H9 (cell line): Measurements from ENCODE around the gene GABRD. TPM values are rescaled to one million over a fixed set of nuclear protein-coding genes. Genes with fewer than 3 reads are reported as not detected.
A peak's percentile ranks its signal among the peaks of the same experiment; 100 is the strongest.

Source experiments
- DNase-seq: peaks from one replicate; pipeline ENCODE4 v3.0.0-alpha.2; 2017
- H2AFZ ChIP-seq: one replicate; pipeline ENCODE4 v1.6.1; 2013; ENCODE audit warnings: mild to moderate bottlenecking, low read length, control low read depth, moderate library complexity
- H2AK5ac ChIP-seq: 2 replicates; pipeline ENCODE4 v1.6.1; 2013; ENCODE audit warnings: low read length, control low read depth, mixed read lengths; ENCODE audit not compliant: insufficient read length
- H2BK120ac ChIP-seq: one replicate; pipeline ENCODE4 v1.6.1; 2013; ENCODE audit warnings: low read depth, mild to moderate bottlenecking, low read length, control low read depth, inconsistent platforms; ENCODE audit not compliant: poor library complexity, severe bottlenecking
- H2BK12ac ChIP-seq: 2 replicates; pipeline ENCODE4 v1.6.1; 2013; ENCODE audit warnings: low read length, control low read depth, mixed read lengths, low read depth; ENCODE audit not compliant: insufficient read length
- H2BK15ac ChIP-seq: 2 replicates; pipeline ENCODE4 v1.6.1; 2013; ENCODE audit warnings: low read depth, low read length, control low read depth
- H2BK20ac ChIP-seq: one replicate; pipeline ENCODE4 v1.6.1; 2013; ENCODE audit warnings: low read depth, mild to moderate bottlenecking, low read length, control low read depth, inconsistent platforms; ENCODE audit not compliant: poor library complexity, severe bottlenecking
- H2BK5ac ChIP-seq: 2 replicates; pipeline ENCODE4 v1.6.1; 2013; ENCODE audit warnings: low read length, control low read depth, mixed read lengths; ENCODE audit not compliant: insufficient read length
- H3K14ac ChIP-seq: 2 replicates; pipeline ENCODE4 v1.6.1; 2013; ENCODE audit warnings: low read length, control low read depth; ENCODE audit not compliant: insufficient read depth
- H3K18ac ChIP-seq: 2 replicates; pipeline ENCODE4 v1.6.1; 2013; ENCODE audit warnings: low read depth, mild to moderate bottlenecking, mixed read lengths, low read length, control low read depth; ENCODE audit not compliant: insufficient read length
- H3K23ac ChIP-seq: 2 replicates; pipeline ENCODE4 v1.6.1; 2013; ENCODE audit warnings: low read length, control low read depth, mixed read lengths, low read depth; ENCODE audit not compliant: insufficient read length
- H3K23me2 ChIP-seq: 2 replicates; pipeline ENCODE4 v1.6.1; 2013; ENCODE audit warnings: low read depth, mild to moderate bottlenecking, mixed read lengths, low read length, control low read depth; ENCODE audit not compliant: insufficient read length, poor library complexity, severe bottlenecking
- H3K27ac ChIP-seq: 2 replicates; pipeline ENCODE4 v1.5.1; 2013; ENCODE audit warnings: low read length, control low read depth, mixed read lengths, low read depth; ENCODE audit not compliant: insufficient read length
- H3K27me3 ChIP-seq: 2 replicates; pipeline ENCODE4 v1.6.1; 2013; ENCODE audit warnings: low read length, control low read depth, inconsistent platforms; ENCODE audit not compliant: insufficient read depth
- H3K4ac ChIP-seq: 2 replicates; pipeline ENCODE4 v1.6.1; 2013; ENCODE audit warnings: low read depth, mild to moderate bottlenecking, control low read depth, inconsistent platforms, low read length, moderate library complexity
- H3K4me1 ChIP-seq: 2 replicates; pipeline ENCODE4 v1.6.1; 2013; ENCODE audit warnings: low read length, control low read depth, inconsistent platforms; ENCODE audit not compliant: insufficient read depth
- H3K4me2 ChIP-seq: 2 replicates; pipeline ENCODE4 v1.6.1; 2013; ENCODE audit warnings: low read length, control low read depth, mixed read lengths; ENCODE audit not compliant: insufficient read length, insufficient read depth
- H3K56ac ChIP-seq: 2 replicates; pipeline ENCODE4 v1.6.1; 2013; ENCODE audit warnings: low read depth, mild to moderate bottlenecking, mixed read lengths, low read length, control low read depth; ENCODE audit not compliant: insufficient read length
- H3K79me1 ChIP-seq: 2 replicates; pipeline ENCODE4 v1.6.1; 2013; ENCODE audit warnings: low read depth, mild to moderate bottlenecking, moderate library complexity, low read length, control low read depth, inconsistent platforms; ENCODE audit not compliant: insufficient read depth, poor library complexity, severe bottlenecking
- H3K79me2 ChIP-seq: 2 replicates; pipeline ENCODE4 v1.6.1; 2013; ENCODE audit warnings: low read length, control low read depth, inconsistent platforms; ENCODE audit not compliant: insufficient read depth
- H3K9ac ChIP-seq: 2 replicates; pipeline ENCODE4 v1.6.1; 2013; ENCODE audit warnings: low read length, control low read depth, mixed read lengths; ENCODE audit not compliant: insufficient read length; ENCODE audit errors: extremely low read depth
- H3K9me3 ChIP-seq: one replicate; pipeline ENCODE4 v1.6.1; 2013; ENCODE audit warnings: low read depth, low read length, inconsistent platforms; ENCODE audit not compliant: control insufficient read depth
- H3T11ph ChIP-seq: one replicate; pipeline ENCODE4 v1.6.1; 2013; ENCODE audit warnings: mild to moderate bottlenecking, low read length, control low read depth, inconsistent platforms
- H4K20me1 ChIP-seq: one replicate; pipeline ENCODE4 v1.6.1; 2013; ENCODE audit not compliant: control insufficient read depth, insufficient read length, insufficient read depth
- H4K5ac ChIP-seq: 2 replicates; pipeline ENCODE4 v1.6.1; 2013; ENCODE audit warnings: low read depth, mild to moderate bottlenecking, mixed read lengths, low read length, control low read depth; ENCODE audit not compliant: insufficient read length
- H4K8ac ChIP-seq: replicated peaks from 2 replicates; pipeline ENCODE4 v1.6.1; 2013; ENCODE audit warnings: low read length, control low read depth, mixed read lengths, low read depth; ENCODE audit not compliant: insufficient read length
- H4K91ac ChIP-seq: 2 replicates; pipeline ENCODE4 v1.6.1; 2013; ENCODE audit warnings: low read depth, mild to moderate bottlenecking, moderate library complexity, mixed read lengths, low read length, control low read depth; ENCODE audit not compliant: insufficient read length
- H3K27ac Mint-ChIP-seq, 3 experiments: 2 replicates in 2 of 3; 3 replicates in 1 of 3; pipeline ENCODE4 v1.8.0; 2020 to 2021; ENCODE audit warnings: mixed read lengths in 3 of 3, mild to moderate bottlenecking in 1 of 3, moderate library complexity in 1 of 3
- H3K27me3 Mint-ChIP-seq: 2 replicates; pipeline ENCODE4 v1.8.0; 2021; ENCODE audit warnings: low read depth, mild to moderate bottlenecking, moderate library complexity, mixed read lengths
- H3K36me3 Mint-ChIP-seq, 3 experiments: 2 replicates in 2 of 3; 3 replicates in 1 of 3; pipeline ENCODE4 v1.8.0; 2020 to 2021; ENCODE audit warnings: low read depth in 3 of 3, mixed read lengths in 3 of 3; ENCODE audit not compliant: insufficient read depth in 1 of 3
- H3K4me1 Mint-ChIP-seq, 2 experiments: 2 replicates each; pipeline ENCODE4 v1.8.0; 2020; ENCODE audit warnings: mixed read lengths in 2 of 2
- H3K4me3 Mint-ChIP-seq, 2 experiments: 2 replicates in 1 of 2; 3 replicates in 1 of 2; pipeline ENCODE4 v1.8.0; 2020 to 2021; ENCODE audit warnings: mild to moderate bottlenecking in 2 of 2, mixed read lengths in 2 of 2, moderate library complexity in 1 of 2
- H3K9me3 Mint-ChIP-seq, 2 experiments: 2 replicates in 1 of 2; 3 replicates in 1 of 2; pipeline ENCODE4 v1.8.0; 2020; ENCODE audit warnings: mild to moderate bottlenecking in 2 of 2, mixed read lengths in 2 of 2, moderate library complexity in 1 of 2
- CTCF ChIP-seq: fragments of 200-600 bp; sonication (generic); conservative IDR thresholded peaks from 3 replicates; pipeline ENCODE4 v1.8.0; 2021; ENCODE audit warnings: antibody characterized with exemption, mild to moderate bottlenecking
- WGBS: extraction: QIAGEN DNeasy Blood & Tissue Kit; methylation state at CpG from one replicate; pipeline ENCODE4 v1.1.7; 2013; ENCODE audit warnings: missing lambda C conversion rate, low lambda C conversion rate, mixed read lengths; ENCODE audit not compliant: insufficient read length; ENCODE audit errors: extremely low coverage; 5-methylcytosine and 5-hydroxymethylcytosine counted together
- total RNA-seq: library from RNA; stranded (reverse); gene quantifications from 2 replicates; pipeline ENCODE4 v1.2.1, GENCODE V29; 2021

GABRD gene
- total RNA-seq, 1 experiment from 2014 or later, result 0.59 TPM

GRCh38 chr1:2021550-2021949 is 2.4 kb downstream of the GABRD start:
- Histone ChIP-seq H3K4me1 (no peaks in the 10 kb centered on the region), H3K9ac (no peak overlapping the region), H3K56ac (no peak overlapping the region), H3T11ph (no peak overlapping the region), H2BK20ac (no peak overlapping the region), H3K23ac (no peak overlapping the region), H3K18ac (no peak overlapping the region), H4K5ac (no peak overlapping the region), H3K14ac (no peak overlapping the region), H2BK12ac (no peak overlapping the region), H3K27me3 (peaks cover 5% of the 10 kb centered on the region; the same call in 1 of the 2 replicates), H4K20me1 (no peaks in the 10 kb centered on the region), H2AFZ (no peak overlapping the region), H3K27ac (no peak overlapping the region), H2AK5ac (no peak overlapping the region), H3K9me3 (no peaks in the 10 kb centered on the region), H4K91ac (no peak overlapping the region), H3K79me2 (no peaks in the 10 kb centered on the region), H3K23me2 (no peaks in the 10 kb centered on the region), H4K8ac (no peak overlapping the region), H3K4me2 (no peak overlapping the region), H3K4ac (no peak overlapping the region), H2BK15ac (no peak overlapping the region), H3K79me1 (no peaks in the 10 kb centered on the region), H2BK120ac (no peak overlapping the region), H2BK5ac (no peak overlapping the region)
- Mint-ChIP-seq H3K9me3 (peaks cover 0 to 2% of the 10 kb centered on the region in 2 experiments; a peak in 1 of 5 replicates), H3K36me3 (no peaks in the 10 kb centered on the region), H3K4me1 (peaks cover 3 to 9% of the 10 kb centered on the region in 2 experiments), H3K27ac (no peak overlapping the region), H3K27me3 (peaks cover 50% of the 10 kb centered on the region), H3K4me3 (peak overlapping the region in 1 of 2 experiments; percentile 35; a peak in 1 of 5 replicates)
- no peak for TF ChIP-seq CTCF
- no peak for DNase-seq
- WGBS, result no CpG with 5 or more reads among the region's 25 CpGs
